Keratinocyte (primary cell): Measurements from ENCODE around the gene HK2. TPM values are rescaled to one million over a fixed set of nuclear protein-coding genes. Genes with fewer than 3 reads are reported as not detected.

Experiments
- DNase-seq: peaks from one replicate; pipeline ENCODE4 v3.0.0-alpha.2; 2011; ENCODE audit warnings: low read depth, missing footprints, low spot score
- FAIRE-seq: peaks from 2 replicates; lab custom pipeline; 2011; peaks lifted over from hg19 to GRCh38; lab: Jason Lieb, UNC
- H2AFZ ChIP-seq: 2 replicates; pipeline ENCODE4 v1.6.0; 2012; ENCODE audit warnings: low read length, control low read depth, inconsistent platforms; ENCODE audit not compliant: control insufficient read depth
- H3K27ac ChIP-seq: 2 replicates; pipeline ENCODE4 v1.5.1; 2011; ENCODE audit warnings: low read length; ENCODE audit not compliant: control insufficient read depth, insufficient read depth
- H3K27me3 ChIP-seq: 3 replicates; pipeline ENCODE4 v1.6.0; 2011; ENCODE audit warnings: low read length; ENCODE audit not compliant: control insufficient read depth, insufficient read depth; ENCODE audit errors: extremely low read depth
- H3K36me3 ChIP-seq, 2 experiments: 2 replicates in 1 of 2; 3 replicates in 1 of 2; pipeline ENCODE4 v1.5.1; 2011; ENCODE audit warnings: low read length in 2 of 2, mild to moderate bottlenecking in 1 of 2; ENCODE audit not compliant: control insufficient read depth in 2 of 2, insufficient read depth in 2 of 2; ENCODE audit errors: extremely low read depth in 1 of 2
- H3K4me1 ChIP-seq: 3 replicates; pipeline ENCODE4 v1.5.1; 2011; ENCODE audit warnings: low read length; ENCODE audit not compliant: control insufficient read depth, insufficient read depth; ENCODE audit errors: extremely low read depth
- H3K4me2 ChIP-seq: 3 replicates; pipeline ENCODE4 v1.6.0; 2011; ENCODE audit warnings: low read depth, low read length; ENCODE audit not compliant: control insufficient read depth, insufficient read depth; ENCODE audit errors: extremely low read depth
- H3K4me3 ChIP-seq, 3 experiments: fragments of 200-600 bp in 1 of 3; sonication (generic) in 1 of 3; 2 replicates in 2 of 3; 3 replicates in 1 of 3; pipeline ENCODE4 v1.5.1; 2011 to 2016; ENCODE audit warnings: low read length in 3 of 3, mild to moderate bottlenecking in 3 of 3, control low read depth in 2 of 3, inconsistent platforms in 1 of 3, low read depth in 1 of 3, mixed read lengths in 1 of 3, mixed run types in 1 of 3, moderate library complexity in 1 of 3; ENCODE audit not compliant: control insufficient read depth in 2 of 3, insufficient read depth in 2 of 3; ENCODE audit errors: extremely low read depth in 1 of 3
- H3K79me2 ChIP-seq: 2 replicates; pipeline ENCODE4 v1.6.0; 2012; ENCODE audit warnings: low read length; ENCODE audit not compliant: control insufficient read depth, insufficient read depth
- H3K9ac ChIP-seq: 3 replicates; pipeline ENCODE4 v1.6.0; 2011; ENCODE audit warnings: low read length; ENCODE audit not compliant: control insufficient read depth, insufficient read depth; ENCODE audit errors: extremely low read depth
- H3K9me1 ChIP-seq: 3 replicates; pipeline ENCODE4 v1.6.0; 2011; ENCODE audit warnings: low read length; ENCODE audit not compliant: control insufficient read depth, insufficient read depth; ENCODE audit errors: extremely low read depth
- H3K9me3 ChIP-seq: 2 replicates; pipeline ENCODE4 v1.5.1; 2012; ENCODE audit warnings: low read depth, low read length; ENCODE audit not compliant: control insufficient read depth
- H4K20me1 ChIP-seq: 3 replicates; pipeline ENCODE4 v1.6.0; 2011; ENCODE audit warnings: low read length; ENCODE audit not compliant: control insufficient read depth, insufficient read depth; ENCODE audit errors: extremely low read depth
- CTCF ChIP-seq, 3 experiments: IDR thresholded peaks in 1 of 3; conservative IDR thresholded peaks in 1 of 3; optimal IDR thresholded peaks in 1 of 3; 2 replicates in 2 of 3; 3 replicates in 1 of 3; pipeline versions ENCODE3 to v1.5.1; 2011; ENCODE audit warnings: low read length in 3 of 3, mild to moderate bottlenecking in 3 of 3, moderate library complexity in 2 of 3, control low read depth in 1 of 3, inconsistent platforms in 1 of 3; ENCODE audit not compliant: insufficient read depth in 2 of 3; ENCODE audit errors: extremely low read depth in 1 of 3
- EZH2 ChIP-seq: IDR thresholded peaks from one replicate; pipeline ENCODE4 v1.6.1; 2012; ENCODE audit warnings: inconsistent platforms, mild to moderate bottlenecking, low read length, moderate library complexity
- dilution Hi-C: fragments of 300-500 bp; cut with MboI; formaldehyde crosslinking; loops from one replicate; pipeline ENCODE4 v1.7.0; 2020; ENCODE audit warnings: low sequenced_read_pairs; ENCODE audit not compliant: extremely low pct_ligation_motif_present
- polyA plus RNA-seq, 5 experiments: library from polyadenylated mRNA; depleted of rRNA in 3 of 5; stranded (reverse) in 3 of 5; stranded (forward) in 1 of 5; unstranded in 1 of 5; fragments of >200 nt; gene quantifications; 1 replicate in 1 of 5; 2 replicates in 3 of 5; 3 replicates in 1 of 5; pipeline versions ENCODE4 v1.2.1 to v1.2.3, GENCODE V29; 2011 to 2012; ENCODE audit warnings: missing spikeins in 2 of 5, low read depth in 1 of 5, low replicate concordance in 1 of 5

HK2 gene
- polyA plus RNA-seq, 1 donor (not counting 4 experiments of a cell fraction or from before 2014, with no cell fraction given): 27.1 TPM

GRCh38 chr2:74816540-74817303 is 17.2 kb upstream of the HK2 start:
- H3K4me2 ChIP-seq: no peak overlapping the region
- peaks cover 5% of the 10 kb centered on the region for H3K27me3 ChIP-seq
- no peak overlapping the region for H2AFZ ChIP-seq
- no peaks in the 10 kb centered on the region for H3K79me2 ChIP-seq
- no peak overlapping the region for H3K27ac ChIP-seq
- no peak overlapping the region for H3K9ac ChIP-seq
- DNase-seq: no peak
- H3K36me3 ChIP-seq: no peaks in the 10 kb centered on the region
- H4K20me1 ChIP-seq: no peaks in the 10 kb centered on the region
- FAIRE-seq: no peak
- no peaks in the 10 kb centered on the region for H3K9me1 ChIP-seq
- no peaks in the 10 kb centered on the region for H3K4me1 ChIP-seq
- no peaks in the 10 kb centered on the region for H3K9me3 ChIP-seq
- no peak overlapping the region for H3K4me3 ChIP-seq
- dilution Hi-C loops: no loop called here
- TF ChIP-seq EZH2 (no peak), CTCF (optimal IDR thresholded peaks at IDR 0.05 in 1 of 3, IDR thresholded peaks at IDR 0.05 in 1 of 3, conservative IDR thresholded peaks at IDR 0.05 in 1 of 3; ENCODE audit: extremely low read depth in 1 of 3, insufficient read depth in 2 of 3, low read length in 3 of 3) (no peak)

GRCh38 chr2:74817304-74817675 is 16.6 kb upstream of the HK2 start:
- no peaks in the 10 kb centered on the region for H3K9me3 ChIP-seq
- H3K27me3 ChIP-seq: peaks cover 5% of the 10 kb centered on the region

More at GRCh38 chr2:74817304-74817675, 16.6 kb upstream of the HK2 start:
- H3K36me3 ChIP-seq: no peaks in the 10 kb centered on the region
- no peaks in the 10 kb centered on the region for H4K20me1 ChIP-seq
- DNase-seq (no peak), FAIRE-seq (no peak)
- TF ChIP-seq CTCF (optimal IDR thresholded peaks at IDR 0.05 in 1 of 3, IDR thresholded peaks at IDR 0.05 in 1 of 3, conservative IDR thresholded peaks at IDR 0.05 in 1 of 3; ENCODE audit: extremely low read depth in 1 of 3, insufficient read depth in 2 of 3, low read length in 3 of 3) (no peak), EZH2 (no peak)
- dilution Hi-C loops: no loop called here
- no peaks in the 10 kb centered on the region for H3K9me1 ChIP-seq
- H3K27ac ChIP-seq: no peak overlapping the region
- no peak overlapping the region for H2AFZ ChIP-seq
- H3K4me3 ChIP-seq: no peak overlapping the region
- H3K9ac ChIP-seq: no peak overlapping the region
- H3K4me1 ChIP-seq: no peaks in the 10 kb centered on the region
- no peaks in the 10 kb centered on the region for H3K79me2 ChIP-seq
- H3K4me2 ChIP-seq: no peak overlapping the region
